Right hindlimb (tissue), 1 donor: Measurements from ENCODE around the gene NFIA.

Experiments used
- DNase-seq: peaks from one replicate; pipeline ENCODE4 v3.0.0-alpha.2; 2018

NFIA gene

GRCh38 chr1:61085206-61085982 is 3.0 kb downstream of the NFIA start:
- no peak for DNase-seq

DNA sequence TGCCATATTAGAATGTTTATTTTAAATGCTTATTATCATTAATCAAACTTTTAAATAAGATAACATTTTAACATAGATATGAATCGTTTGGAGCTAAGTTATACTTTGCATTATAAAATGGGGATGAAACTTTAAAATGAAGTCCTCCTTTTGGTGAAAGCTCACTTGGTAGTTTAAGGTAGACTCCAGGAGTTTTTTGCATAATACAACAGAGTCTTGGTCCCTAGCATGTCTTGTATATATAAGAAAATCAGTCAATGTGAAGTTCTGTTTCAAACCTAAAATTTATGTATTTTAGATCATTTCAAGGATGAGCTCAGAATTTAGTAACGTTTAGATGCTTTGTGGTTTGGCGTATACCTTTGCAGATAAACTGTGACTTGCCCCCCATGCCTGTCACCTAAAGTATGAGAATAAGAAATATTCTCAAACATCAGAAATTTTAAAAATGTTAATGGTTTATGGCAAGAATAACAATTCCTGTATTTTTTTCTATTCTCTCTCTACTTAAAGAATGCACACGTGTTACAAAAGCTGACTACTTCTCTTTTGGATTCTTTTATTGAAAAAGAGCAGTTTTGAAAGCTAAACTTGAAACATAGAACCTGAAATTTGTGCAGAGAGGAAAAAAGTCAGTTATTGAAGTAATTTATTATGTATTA is 3.8 kb downstream of the NFIA start:
- no peak for DNase-seq

- DNase-seq: no peak
Measured at GRCh38 chr1:61087571-61087970, 5.2 kb downstream of the NFIA start.

GRCh38 chr1:61088163-61088974 is 6.0 kb downstream of the NFIA start:
- no peak for DNase-seq

- no peak for DNase-seq
Measured at GRCh38 chr1:61089338-61089737, 7.0 kb downstream of the NFIA start.

DNA sequence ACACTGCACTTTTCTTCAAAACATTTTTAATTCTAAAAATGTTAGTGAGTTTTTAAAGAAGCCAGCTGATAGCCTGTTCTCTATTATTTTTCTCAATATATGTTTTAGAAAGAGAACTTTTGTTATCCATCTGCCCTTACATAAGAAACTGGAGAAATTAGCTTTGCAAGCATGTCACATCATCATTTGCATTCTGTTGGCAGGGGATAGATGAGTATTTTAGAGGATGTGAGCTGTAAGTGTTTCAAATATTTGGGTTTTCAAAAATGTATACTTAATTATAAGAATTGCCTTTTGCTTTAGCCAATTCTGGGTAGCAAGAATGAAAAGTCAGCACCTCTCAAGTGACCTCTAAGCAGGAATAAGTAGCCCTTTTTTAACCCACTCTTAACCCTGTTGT is 7.4 kb downstream of the NFIA start:
- DNase-seq: no peak

- no peak for DNase-seq
Measured at GRCh38 chr1:61090546-61091202, 8.3 kb downstream of the NFIA start.

DNA sequence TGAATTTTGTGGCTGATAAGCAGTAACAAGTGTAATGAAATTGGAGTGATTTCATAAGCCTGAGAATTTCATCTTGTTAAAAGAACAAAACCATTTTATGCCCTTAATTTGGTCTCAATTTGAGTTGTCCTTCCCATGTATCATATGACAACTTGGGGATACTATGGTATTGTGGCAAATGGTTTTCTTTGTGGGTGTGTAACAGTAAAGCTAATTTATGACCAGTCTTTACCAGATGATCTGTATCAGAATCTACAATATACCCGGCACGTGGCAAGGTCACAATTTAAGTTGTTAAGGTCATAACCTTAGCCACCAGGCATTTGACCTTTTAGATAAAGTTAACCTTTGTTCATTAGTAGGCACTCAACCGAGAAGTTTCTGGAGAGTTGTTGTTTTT is 9.1 kb downstream of the NFIA start:
- DNase-seq: no peak

DNA sequence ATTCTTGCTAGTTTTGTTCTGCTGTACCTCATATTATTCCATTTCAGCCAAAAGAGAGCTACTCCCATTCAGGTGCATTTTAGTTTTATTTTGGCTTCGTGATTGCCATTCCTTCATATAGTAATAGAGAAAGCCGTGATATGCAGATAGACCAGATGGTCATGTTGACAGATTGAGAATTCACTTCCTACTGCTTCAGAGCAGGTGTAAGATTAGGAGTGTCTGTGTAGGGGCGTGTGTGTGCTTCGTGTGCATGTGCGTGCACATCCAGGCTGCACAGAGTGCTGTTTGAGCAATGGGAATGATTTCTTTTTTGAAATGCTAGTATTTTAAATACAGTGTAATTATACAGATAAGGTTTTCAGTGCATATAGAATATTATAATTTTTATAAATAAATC is 10.3 kb downstream of the NFIA start:
- DNase-seq: no peak

- no peak for DNase-seq
Measured at GRCh38 chr1:61093525-61094137, 11.3 kb downstream of the NFIA start.

- DNase-seq: no peak
Measured at GRCh38 chr1:61094677-61095469, 12.5 kb downstream of the NFIA start.

DNA sequence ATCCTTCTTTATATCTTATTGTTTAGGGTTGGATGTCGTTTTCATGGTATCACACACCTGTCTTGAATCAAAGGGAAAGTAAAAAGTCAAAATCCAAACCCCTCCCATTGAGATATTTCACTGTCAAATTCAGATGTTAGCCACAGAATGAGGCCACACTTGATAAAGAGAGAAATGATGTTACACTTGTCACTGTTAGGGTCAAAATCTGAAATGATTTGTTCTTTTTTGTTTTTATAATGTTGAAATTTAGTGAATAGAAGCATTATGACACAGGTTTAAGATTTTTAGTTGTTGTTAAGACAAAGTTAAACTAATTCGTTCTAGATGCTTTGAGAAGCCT is 13.1 kb downstream of the NFIA start:
- DNase-seq: no peak

DNA sequence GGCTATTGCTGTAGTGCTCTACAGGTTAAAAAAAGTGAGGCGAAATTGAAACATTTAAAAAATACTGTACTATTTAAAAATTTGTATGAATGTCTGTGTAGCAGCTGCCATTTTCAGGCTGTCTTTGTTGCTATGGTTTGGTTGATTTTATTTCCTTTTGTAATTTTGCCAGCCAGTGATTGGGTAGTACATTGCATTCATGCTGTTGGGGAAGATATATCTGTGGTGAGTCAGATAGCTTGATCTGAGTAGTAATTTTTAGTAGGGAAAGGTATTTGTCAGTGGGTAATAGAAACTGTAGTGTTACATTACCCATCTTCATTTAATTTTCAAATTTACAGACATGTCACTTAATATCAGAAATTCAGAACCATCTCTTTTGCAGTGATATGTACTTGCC is 15.0 kb downstream of the NFIA start:
- DNase-seq: no peak

GRCh38 chr1:61097722-61098121 is 15.4 kb downstream of the NFIA start:
- no peak for DNase-seq

DNA sequence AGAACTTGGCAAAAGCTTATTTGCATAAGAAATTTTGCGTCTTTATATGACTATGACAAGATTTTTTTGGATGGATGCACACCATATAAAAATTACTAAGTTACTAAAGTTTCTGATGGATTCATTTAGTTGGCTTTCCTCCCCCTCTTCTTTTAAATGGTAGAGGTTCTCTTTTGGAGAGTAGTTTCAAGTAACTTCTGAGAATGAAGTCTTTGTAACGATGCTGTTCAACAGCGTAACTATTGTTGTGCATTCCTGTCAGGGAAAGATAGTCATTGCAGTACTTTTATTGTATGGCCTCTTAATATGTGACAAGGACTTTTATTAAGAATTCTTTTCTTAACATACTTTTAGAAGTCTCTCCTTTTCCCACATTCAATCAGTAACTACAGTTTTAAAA is 16.0 kb downstream of the NFIA start:
- no peak for DNase-seq

- DNase-seq: no peak
Measured at GRCh38 chr1:61098906-61099437, 16.6 kb downstream of the NFIA start.

DNA sequence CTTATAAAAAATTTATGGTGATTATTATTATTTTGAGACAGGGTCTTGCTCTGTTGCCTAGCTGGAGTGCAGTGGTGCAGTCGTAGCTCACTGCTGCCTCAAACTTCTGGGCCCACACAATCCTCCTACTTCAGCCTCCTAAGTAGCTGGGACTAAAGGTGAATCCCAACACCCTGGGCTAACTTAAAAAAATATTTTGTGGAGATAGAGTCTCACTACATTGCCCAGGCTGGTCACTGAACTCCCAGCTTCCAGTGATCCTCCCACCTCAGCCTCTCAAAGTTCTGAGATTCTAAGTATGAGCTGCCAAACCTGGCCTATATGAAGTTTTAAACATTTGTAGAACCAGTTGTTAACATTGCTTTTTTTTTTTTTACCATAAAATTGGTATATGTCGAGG is 18.2 kb downstream of the NFIA start:
- DNase-seq: no peak

DNA sequence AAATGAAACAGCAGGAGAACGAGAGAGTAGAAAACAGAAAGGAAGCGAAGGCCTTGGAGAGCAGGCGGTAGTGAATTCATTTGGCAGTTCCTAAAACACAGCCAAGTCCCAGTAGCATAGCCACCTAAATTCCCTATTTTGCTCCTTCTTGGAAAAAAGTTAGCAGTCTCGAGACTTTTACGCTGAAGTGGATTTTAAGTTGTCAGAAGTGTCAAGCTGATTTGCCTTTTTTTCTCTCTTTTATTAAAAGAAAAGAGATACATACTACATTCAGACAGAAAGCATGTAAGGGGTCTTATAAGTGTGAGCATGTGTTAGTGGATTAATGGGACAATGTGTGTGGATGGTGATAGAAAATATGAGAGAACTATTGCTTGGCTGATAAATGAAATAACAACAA is 19.2 kb downstream of the NFIA start:
- no peak for DNase-seq

GRCh38 chr1:61102041-61102440 is 19.7 kb downstream of the NFIA start:
- DNase-seq: no peak

GRCh38 chr1:61102621-61103020 is 20.3 kb downstream of the NFIA start:
- DNase-seq: no peak

- no peak for DNase-seq
Measured at GRCh38 chr1:61104220-61104671, 21.9 kb downstream of the NFIA start.

DNA sequence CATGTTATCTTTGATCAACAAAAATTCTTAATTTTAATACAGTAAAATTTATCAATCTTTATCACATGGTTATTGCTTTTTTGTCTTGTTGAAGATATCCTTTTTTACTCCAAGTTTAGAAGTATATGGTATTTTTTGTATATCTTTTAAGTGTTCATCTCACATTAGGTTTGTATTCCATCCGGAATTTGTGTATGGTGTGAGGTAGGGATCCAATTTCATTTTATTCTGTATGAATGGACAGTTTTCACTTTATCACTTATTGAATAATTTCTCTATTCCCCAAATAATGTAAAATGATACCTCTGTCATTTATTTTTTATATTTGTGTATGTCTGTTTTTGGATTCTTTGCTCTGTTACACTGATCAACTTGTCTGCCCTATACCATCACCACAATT is 25.3 kb downstream of the NFIA start:
- DNase-seq: no peak
